AG08396 (cell line): ENCODE measurements around the gene DNM3.

Experiments used
- DNase-seq: peaks from one replicate; pipeline ENCODE4 v3.0.0; 2012; ENCODE audit warnings: low spot score, mixed read lengths

Gene DNM3

GRCh38 chr1:172328266-172328665 is 487.0 kb downstream of the DNM3 start:
- no peak for DNase-seq

DNA sequence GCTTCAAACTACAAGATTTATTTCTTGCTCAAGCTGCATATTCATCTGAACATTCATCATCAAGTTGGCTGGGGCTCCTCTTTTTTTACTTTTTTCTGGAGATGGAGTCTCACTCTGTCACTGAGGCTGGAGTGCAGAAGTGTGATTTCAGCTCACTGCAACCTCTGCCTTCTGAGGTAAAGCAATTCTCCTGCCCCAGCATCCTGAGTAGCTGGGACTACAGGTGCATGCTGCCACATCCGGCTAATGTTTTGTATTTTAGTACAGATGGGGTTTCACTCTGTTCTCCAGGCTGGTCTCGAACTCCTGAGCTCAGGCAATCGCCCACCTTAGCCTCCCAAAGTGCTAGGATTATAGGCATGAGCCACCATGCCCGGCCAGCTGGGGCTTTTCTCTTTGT is 490.9 kb downstream of the DNM3 start:
- DNase-seq: no peak

- no peak for DNase-seq
Observed at GRCh38 chr1:172335377-172335776, 494.1 kb downstream of the DNM3 start.

- no peak for DNase-seq
Observed at GRCh38 chr1:172338295-172338735, 497.0 kb downstream of the DNM3 start.

- DNase-seq: no peak
Observed at GRCh38 chr1:172339842-172340241, 498.5 kb downstream of the DNM3 start.

GRCh38 chr1:172340520-172340919 is 499.2 kb downstream of the DNM3 start:
- no peak for DNase-seq

DNA sequence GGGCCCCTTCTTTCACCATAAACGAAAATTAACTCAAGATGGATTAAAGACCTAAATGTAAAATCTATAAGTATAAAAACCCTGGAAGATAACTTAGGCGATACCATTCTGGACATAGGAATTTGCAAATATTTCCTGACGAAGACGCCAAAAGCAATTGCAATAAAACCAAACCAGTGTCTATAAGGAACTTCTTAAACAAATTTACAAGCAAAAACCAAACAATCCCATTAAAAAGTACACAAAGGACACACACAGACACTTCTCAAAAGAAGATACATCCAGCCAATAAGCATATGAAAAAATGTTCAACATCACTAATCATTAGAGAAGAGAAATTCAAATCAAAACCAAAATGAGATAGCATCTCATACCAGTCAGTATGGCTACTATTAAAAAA is 500.4 kb downstream of the DNM3 start:
- no peak for DNase-seq

- no peak for DNase-seq
Observed at GRCh38 chr1:172342584-172343239, 501.4 kb downstream of the DNM3 start.

DNA sequence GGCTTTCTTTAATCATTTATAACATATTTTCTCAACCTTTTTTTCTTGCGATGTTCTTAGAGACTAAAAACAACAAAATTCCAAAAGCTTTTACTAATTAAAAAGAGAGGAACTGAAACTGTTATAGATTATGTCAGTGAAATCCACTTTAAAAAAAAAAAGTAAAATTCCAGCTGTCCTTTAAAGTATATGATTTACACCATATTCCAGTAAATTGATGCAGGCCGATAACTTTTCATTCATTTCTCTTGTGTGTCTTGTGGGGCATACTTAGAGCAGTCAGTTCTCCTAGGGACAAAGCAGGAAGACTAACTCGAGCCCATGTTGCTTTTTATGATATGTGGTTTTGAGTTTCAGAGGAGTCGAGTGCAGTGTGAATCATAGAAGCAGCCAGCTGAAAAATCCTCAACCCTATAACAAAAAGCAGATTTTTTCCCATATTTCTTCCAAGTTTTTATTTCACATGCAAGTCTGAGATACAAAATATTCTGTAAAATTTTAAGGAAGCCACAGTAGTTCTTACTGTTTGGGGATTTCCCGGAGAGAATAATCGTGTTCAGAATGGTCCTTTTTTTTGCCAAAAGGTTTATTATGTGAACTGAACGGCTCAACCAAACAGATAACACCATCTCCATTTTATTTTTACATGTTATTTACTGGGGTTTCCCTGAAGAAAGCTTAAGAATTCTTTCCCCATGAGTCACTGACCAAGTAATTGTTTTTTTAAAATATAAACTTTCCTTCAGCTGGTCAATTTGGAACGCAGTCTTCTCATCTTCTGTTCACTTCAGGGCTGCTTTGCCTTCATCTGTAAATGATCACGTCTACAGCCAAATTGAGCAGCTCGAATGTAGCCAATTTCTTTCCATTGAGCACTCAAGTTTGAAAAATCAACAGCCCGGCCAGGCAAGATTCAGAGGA is 502.2 kb downstream of the DNM3 start:
- peak; percentile 33 for DNase-seq

DNA sequence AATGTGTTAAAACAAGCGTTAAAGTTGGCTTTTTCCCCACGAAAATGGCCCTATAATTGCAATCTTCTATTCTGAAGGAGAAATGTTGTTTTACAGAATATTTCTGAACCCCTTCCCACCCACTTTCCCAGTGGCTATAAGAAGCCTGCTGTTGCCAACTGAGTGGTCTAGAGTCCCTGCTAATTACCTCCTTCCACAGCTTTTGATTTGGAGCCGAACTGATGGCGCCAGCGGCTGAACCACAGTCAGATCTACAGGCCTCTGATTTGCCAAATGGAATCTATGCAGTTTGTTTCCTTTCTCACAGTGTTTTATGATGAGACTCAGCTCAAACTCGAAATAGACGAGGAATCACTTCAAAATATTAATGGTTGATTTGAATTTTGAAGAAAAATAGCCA is 503.1 kb downstream of the DNM3 start:
- no peak for DNase-seq

- no peak for DNase-seq
Observed at GRCh38 chr1:172345077-172345476, 503.8 kb downstream of the DNM3 start.

DNA sequence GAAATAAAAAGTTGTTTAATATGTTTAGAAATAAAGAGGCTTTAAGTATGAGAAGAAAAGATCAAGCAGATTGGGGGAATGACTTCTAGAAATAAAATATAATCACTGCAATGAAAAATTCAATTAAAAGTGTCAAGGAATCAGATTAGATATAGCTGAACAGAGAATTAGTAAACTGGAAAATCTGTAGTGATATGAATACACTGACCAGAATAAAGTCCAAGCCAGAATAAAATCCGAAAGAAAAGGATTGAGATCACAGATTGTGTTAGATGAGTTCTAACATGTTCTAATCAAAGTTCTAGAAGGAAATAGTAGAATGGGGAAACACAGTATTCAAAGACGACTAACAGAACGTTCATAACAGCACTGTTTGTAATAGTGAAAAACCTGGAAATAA is 506.1 kb downstream of the DNM3 start:
- DNase-seq: no peak

DNA sequence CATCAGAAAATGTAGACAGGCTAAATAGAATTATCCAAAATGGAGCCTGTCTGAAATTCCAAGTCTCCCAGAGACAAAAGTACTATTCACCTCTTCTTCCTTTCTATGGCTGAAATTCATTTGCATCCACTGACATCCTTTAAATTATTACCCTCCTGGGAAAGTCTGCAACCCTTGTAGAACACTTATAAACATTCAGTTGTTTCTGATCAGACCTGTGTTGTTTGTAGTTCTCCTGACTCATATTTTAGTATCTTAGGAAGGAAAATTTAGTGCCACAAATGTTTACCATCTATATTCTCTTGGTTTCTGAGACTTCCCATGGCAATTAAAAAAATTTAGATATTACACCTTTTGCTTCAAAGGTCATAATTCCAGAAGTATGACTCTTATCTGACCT is 509.6 kb downstream of the DNM3 start:
- DNase-seq: no peak

- DNase-seq: no peak
Observed at GRCh38 chr1:172351346-172351745, 510.0 kb downstream of the DNM3 start.

- DNase-seq: no peak
Observed at GRCh38 chr1:172351754-172352161, 510.5 kb downstream of the DNM3 start.

- DNase-seq: no peak
Observed at GRCh38 chr1:172352435-172352834, 511.1 kb downstream of the DNM3 start.

GRCh38 chr1:172354291-172355274 is 513.3 kb downstream of the DNM3 start:
- no peak for DNase-seq

DNA sequence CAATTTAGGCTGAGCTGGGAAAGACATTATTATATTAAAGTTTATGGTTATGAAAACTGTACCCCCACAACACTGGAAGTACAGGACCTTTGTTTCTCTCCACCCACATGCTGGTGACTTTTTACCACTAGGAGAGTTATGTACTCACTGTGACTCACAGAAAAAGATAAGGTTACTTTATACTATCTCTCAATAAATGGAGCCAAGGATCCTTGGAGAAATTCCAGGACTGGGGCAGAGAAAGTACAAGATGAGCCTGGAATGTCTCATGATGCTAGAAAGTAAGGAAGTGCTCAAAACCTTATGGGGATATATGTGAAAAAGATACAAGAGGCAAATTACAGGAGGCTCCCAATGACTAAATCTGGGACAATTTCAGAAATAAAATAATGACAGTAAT is 515.3 kb downstream of the DNM3 start:
- DNase-seq: no peak

DNA sequence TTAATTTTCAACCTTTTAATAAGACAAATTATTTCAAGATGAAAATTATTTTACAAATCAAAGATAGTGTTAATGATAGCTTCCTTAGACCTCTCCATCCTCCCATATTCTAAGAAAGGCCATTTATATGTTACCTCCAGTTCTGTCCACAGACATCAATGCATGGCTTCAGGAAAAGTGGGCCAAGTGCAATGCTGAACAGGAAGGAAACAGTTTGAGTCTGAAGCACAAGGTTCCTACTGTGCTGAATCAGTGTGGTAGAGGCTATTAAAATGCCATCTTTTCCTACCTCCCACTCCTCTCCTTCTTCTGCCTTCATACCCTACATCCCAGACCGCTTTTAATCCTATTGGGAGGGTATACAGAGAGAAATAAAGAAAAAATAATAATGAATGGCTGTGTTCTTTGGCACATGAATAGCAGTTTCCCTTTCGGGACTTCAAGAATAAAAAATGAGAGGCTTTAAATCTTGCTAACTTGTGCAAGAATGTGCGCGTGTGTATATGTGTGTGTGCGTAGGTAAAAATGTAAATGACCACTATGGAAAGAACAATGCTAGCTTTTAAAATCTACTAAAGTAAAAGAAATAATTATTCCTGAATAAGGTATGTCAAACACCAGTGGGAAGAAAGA is 516.6 kb downstream of the DNM3 start:
- DNase-seq: no peak

GRCh38 chr1:172359491-172359999 is 518.2 kb downstream of the DNM3 start:
- no peak for DNase-seq

- no peak for DNase-seq
Observed at GRCh38 chr1:172360511-172360910, 519.2 kb downstream of the DNM3 start.
